Glutamatergic neuron (in vitro differentiated cells): ENCODE data around the gene RACK1. TPM values are rescaled to one million over a fixed set of nuclear protein-coding genes. Genes with fewer than 3 reads are reported as not detected.
A peak's percentile ranks its signal among the peaks of the same experiment; 100 is the strongest.

Experiments
- DNase-seq: peaks from one replicate; pipeline ENCODE4 v3.0.0; 2022
- H3K27ac Mint-ChIP-seq: one replicate; pipeline ENCODE4 v1.8.0; 2020; ENCODE audit warnings: mild to moderate bottlenecking, mixed read lengths, inconsistent platforms; ENCODE audit not compliant: unreplicated experiment
- H3K27me3 Mint-ChIP-seq: one replicate; pipeline ENCODE4 v1.8.0; 2020; ENCODE audit warnings: mild to moderate bottlenecking, moderate library complexity, mixed read lengths, inconsistent platforms; ENCODE audit not compliant: unreplicated experiment
- H3K36me3 Mint-ChIP-seq: one replicate; pipeline ENCODE4 v1.8.0; 2020; ENCODE audit warnings: mild to moderate bottlenecking, mixed read lengths, inconsistent platforms; ENCODE audit not compliant: unreplicated experiment
- H3K4me1 Mint-ChIP-seq: one replicate; pipeline ENCODE4 v1.8.0; 2020; ENCODE audit warnings: mild to moderate bottlenecking, low read depth, mixed read lengths, inconsistent platforms; ENCODE audit not compliant: unreplicated experiment
- H3K4me3 Mint-ChIP-seq: one replicate; pipeline ENCODE4 v1.8.0; 2020; ENCODE audit warnings: mild to moderate bottlenecking, mixed read lengths, inconsistent platforms; ENCODE audit not compliant: unreplicated experiment
- H3K9me3 Mint-ChIP-seq: one replicate; pipeline ENCODE4 v1.8.0; 2020; ENCODE audit warnings: mild to moderate bottlenecking, moderate library complexity, mixed read lengths, inconsistent platforms; ENCODE audit not compliant: unreplicated experiment
- total RNA-seq: library from RNA; stranded (reverse); fragmentation: NEBNext Ultra II Directional; extraction: Animal tissue kit (Norgen Biotek cat#: 25700); gene quantifications from one replicate; pipeline ENCODE4 v1.2.1, GENCODE V29; 2021; ENCODE audit not compliant: unreplicated experiment
- TF ChIP-seq, protein P1 (sequence below): fragments of 200-600 bp; sonication (generic); IDR thresholded peaks from one replicate; pipeline ENCODE4 v1.5.0; 2021; ENCODE audit not compliant: partially characterized antibody, unreplicated experiment

RACK1 gene
- total RNA-seq, 1 donor from 2014 or later = 1,397 TPM

DNA sequence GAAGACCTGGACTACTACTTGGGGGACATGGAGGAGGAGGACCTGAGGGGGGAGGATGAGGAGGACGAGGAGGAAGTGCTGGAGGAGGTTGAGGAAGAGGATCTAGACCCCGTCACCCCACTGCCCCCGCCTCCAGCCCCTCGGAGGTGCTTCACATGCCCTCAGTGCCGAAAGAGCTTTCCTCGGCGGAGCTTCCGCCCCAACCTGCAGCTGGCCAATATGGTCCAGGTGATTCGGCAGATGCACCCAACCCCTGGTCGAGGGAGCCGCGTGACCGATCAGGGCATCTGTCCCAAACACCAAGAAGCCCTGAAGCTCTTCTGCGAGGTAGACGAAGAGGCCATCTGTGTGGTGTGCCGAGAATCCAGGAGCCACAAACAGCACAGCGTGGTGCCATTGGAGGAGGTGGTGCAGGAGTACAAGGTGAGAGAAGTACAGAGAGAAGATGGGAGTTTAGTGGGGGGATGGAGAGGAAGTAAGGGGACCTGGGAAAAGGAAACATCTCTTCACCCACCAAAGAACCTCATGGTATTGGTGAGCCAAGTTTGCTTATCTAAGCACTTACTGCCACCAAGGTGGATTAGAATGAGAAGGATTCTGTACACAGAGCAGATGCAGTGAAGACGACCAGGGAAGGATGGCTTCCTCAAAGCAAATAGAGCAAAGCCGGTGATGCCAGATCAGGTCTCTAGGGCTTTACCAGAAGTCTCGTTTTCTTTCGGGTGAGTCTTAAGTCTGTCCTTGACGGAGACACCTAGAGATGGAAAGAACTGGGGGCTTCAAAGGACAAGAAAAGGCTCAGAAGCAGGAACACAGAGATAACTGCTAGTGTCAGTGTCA is 19.1 kb downstream of the RACK1 start:
- Mint-ChIP-seq H3K9me3 (peaks cover 21% of the 10 kb centered on the region), H3K4me1 (peaks cover 5% of the 10 kb centered on the region), H3K4me3 (peak overlapping the region; percentile 99), H3K27me3 (peaks cover 35% of the 10 kb centered on the region), H3K27ac (peak overlapping the region; percentile 99), H3K36me3 (peaks cover 7% of the 10 kb centered on the region)
- TF ChIP-seq, protein P1, sequence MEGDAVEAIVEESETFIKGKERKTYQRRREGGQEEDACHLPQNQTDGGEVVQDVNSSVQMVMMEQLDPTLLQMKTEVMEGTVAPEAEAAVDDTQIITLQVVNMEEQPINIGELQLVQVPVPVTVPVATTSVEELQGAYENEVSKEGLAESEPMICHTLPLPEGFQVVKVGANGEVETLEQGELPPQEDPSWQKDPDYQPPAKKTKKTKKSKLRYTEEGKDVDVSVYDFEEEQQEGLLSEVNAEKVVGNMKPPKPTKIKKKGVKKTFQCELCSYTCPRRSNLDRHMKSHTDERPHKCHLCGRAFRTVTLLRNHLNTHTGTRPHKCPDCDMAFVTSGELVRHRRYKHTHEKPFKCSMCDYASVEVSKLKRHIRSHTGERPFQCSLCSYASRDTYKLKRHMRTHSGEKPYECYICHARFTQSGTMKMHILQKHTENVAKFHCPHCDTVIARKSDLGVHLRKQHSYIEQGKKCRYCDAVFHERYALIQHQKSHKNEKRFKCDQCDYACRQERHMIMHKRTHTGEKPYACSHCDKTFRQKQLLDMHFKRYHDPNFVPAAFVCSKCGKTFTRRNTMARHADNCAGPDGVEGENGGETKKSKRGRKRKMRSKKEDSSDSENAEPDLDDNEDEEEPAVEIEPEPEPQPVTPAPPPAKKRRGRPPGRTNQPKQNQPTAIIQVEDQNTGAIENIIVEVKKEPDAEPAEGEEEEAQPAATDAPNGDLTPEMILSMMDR = no peak
- no peak for DNase-seq

DNA sequence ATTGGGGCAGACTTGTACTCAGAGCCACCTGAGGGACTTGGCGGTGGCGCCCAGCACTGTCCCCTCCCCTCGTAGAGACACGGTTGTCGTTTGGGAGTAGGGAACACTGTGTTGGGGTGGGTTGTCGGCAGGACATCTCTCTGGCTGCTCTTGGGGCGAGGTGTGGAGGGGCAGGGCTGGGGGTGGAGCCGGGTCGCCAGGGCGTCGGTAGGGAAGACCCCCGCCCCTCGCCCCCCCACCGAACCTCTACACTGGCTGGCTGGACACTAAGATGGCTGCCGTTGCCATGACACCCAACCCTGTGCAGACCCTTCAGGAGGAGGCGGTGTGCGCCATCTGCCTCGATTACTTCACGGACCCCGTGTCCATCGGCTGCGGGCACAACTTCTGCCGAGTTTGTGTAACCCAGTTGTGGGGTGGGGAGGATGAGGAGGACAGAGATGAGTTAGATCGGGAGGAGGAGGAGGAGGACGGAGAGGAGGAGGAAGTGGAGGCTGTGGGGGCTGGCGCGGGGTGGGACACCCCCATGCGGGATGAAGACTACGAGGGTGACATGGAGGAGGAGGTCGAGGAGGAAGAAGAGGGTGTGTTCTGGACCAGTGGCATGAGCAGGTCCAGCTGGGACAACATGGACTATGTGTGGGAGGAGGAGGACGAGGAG is 19.8 kb downstream of the RACK1 start:
- Mint-ChIP-seq H3K36me3 (peaks cover 6% of the 10 kb centered on the region), H3K27me3 (peaks cover 35% of the 10 kb centered on the region), H3K4me1 (peaks cover 5% of the 10 kb centered on the region), H3K4me3 (peak overlapping the region; percentile 99), H3K9me3 (peaks cover 21% of the 10 kb centered on the region), H3K27ac (peak overlapping the region; percentile 99)
- TF ChIP-seq, protein P1 = no peak
- DNase-seq = peak; percentile 88

GRCh38 chr5:181223058-181223728 is 20.5 kb downstream of the RACK1 start, which contains the start of gene TRIM41:
Gene TRIM41, plus strand, starts transcription at chr5:181223281. Its CDS starts 719 bp downstream, at chr5:181224000.
- H3K9me3 Mint-ChIP-seq = peaks cover 27% of the 10 kb centered on the region
- H3K27ac Mint-ChIP-seq = peak within 1 kb of the TSS; percentile 99
- H3K4me1 Mint-ChIP-seq = peaks cover 5% of the 10 kb centered on the region
- TF ChIP-seq, protein P1 = no peak
- H3K4me3 Mint-ChIP-seq = peak within 1 kb of the TSS; percentile 99
- peaks cover 6% of the 10 kb centered on the region for H3K36me3 Mint-ChIP-seq
- DNase-seq = peak; percentile 99
- peaks cover 41% of the 10 kb centered on the region for H3K27me3 Mint-ChIP-seq

DNA sequence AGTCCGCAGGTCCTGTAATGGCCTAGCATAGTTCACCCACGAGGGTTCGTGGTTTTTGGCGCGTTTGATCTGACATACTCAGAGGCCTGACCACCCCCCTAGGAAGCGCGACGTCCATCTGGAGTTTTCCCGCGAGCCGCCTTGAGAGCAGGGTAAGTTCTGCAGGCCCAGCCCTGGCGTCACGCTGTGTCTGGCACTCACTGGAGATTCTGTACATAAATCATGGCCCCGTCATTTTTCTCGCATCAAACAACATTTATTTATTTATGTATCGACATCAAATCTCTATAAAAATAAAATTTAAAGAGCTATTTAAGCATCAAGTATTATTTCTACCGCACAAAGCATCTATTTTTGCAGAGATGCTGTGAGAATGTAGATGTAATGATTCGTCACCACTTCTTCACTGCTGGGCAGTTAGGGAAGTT is 21.1 kb downstream of the RACK1 start:
- Mint-ChIP-seq H3K9me3 (peaks cover 32% of the 10 kb centered on the region), H3K36me3 (peaks cover 6% of the 10 kb centered on the region)

More for the DNA sequence above, 21.1 kb downstream of the RACK1 start:
- Mint-ChIP-seq H3K27me3 (peaks cover 45% of the 10 kb centered on the region), H3K27ac (peak overlapping the region; percentile 99), H3K4me3 (peak overlapping the region; percentile 99), H3K4me1 (peaks cover 8% of the 10 kb centered on the region)
- DNase-seq = no peak
- TF ChIP-seq, protein P1 = peak; percentile 23
